ENCODE measurements around the gene KREMEN1. TPM values are rescaled to one million over a fixed set of nuclear protein-coding genes. Genes with fewer than 3 reads are reported as not detected.

The KREMEN1 gene
- total and polyA plus RNA-seq, 10 of the 15 experiments (the other 5 are each of a cell fraction or from before 2014, with no cell fraction given) = 0.10 to 2.5 (median 0.20) TPM; not detected in 1

- TF ChIP-seq BCL3 (IDR thresholded peaks at IDR 0.05; ENCODE audit: borderline replicate concordance, insufficient read depth, low read depth, low read length, poor library complexity, severe bottlenecking) (no peak), EED (IDR thresholded peaks at IDR 0.05; ENCODE audit: low read depth) (no peak)
These were observed 120.2 kb downstream of the KREMEN1 start (continued) for GRCh38 chr22:29193021-29193420.

GRCh38 chr22:29194184-29194583 lies 121.3 kb downstream of the KREMEN1 start:
- no peaks in the 10 kb centered on the region for H3K79me2 ChIP-seq (ENCODE audit: control insufficient read depth, insufficient read depth, low read length)
- H3K4me1 ChIP-seq (ENCODE audit: control insufficient read depth, insufficient read depth, low read length) = no peaks in the 10 kb centered on the region; the same call in 1 of the 2 replicates
- peaks cover 3% of the 10 kb centered on the region; the same call in 2 of the 3 replicates for H3K9me3 ChIP-seq (replicated peaks; ENCODE audit: control insufficient read depth, insufficient read depth, low read length)
- no peak overlapping the region for H3K9ac ChIP-seq (ENCODE audit: control insufficient read depth, insufficient read depth, low read length)
- H3K4me3 ChIP-seq = no peak overlapping the region
- H3K27ac ChIP-seq (ENCODE audit: control insufficient read depth, insufficient read depth) = no peak overlapping the region
- H3K4me2 ChIP-seq (ENCODE audit: control insufficient read depth, insufficient read depth) = no peak overlapping the region
- intact Hi-C loops (cut with micrococcal nuclease; ENCODE audit: unreplicated experiment) (no loop called here), in situ Hi-C loops (cut with MboI) (no loop called here)
- no peaks in the 10 kb centered on the region; a peak in 1 of 4 replicates for H3K36me3 ChIP-seq (ENCODE audit: control insufficient read depth in 2 of 2, insufficient read depth in 2 of 2, low read length in 1 of 2)
- CTCF ChIA-PET = no interaction called here
- BruUV-seq (replicated peaks) = no TSS peak
- RAD21 ChIA-PET (ENCODE audit: unreplicated experiment) = interaction anchor here (1.6 kb wide), 1 partner anchor 8 kb away, joined by 4 read pairs; no protein-coding TSS in a partner anchor
- no peak; the same call in 2 of the 3 replicates for ATAC-seq
- H4K20me1 ChIP-seq (ENCODE audit: control insufficient read depth, insufficient read depth) = no peaks in the 10 kb centered on the region
- no peaks in the 10 kb centered on the region for H3K27me3 ChIP-seq (replicated peaks in 1 of 2; ENCODE audit: control insufficient read depth in 2 of 2, insufficient read depth in 2 of 2, low read length in 1 of 2)
- FAIRE-seq = no peak
- WGBS (ENCODE audit: insufficient coverage, insufficient replicate concordance, low lambda C conversion rate, missing lambda C conversion rate) = 51% methylated on average over 2 of the region's 2 CpGs
- POLR2A ChIA-PET = interaction anchor here (0.6 to 0.7 kb wide), 2 partner anchors 66 to 438 kb away, joined by 5 to 8 read pairs; no protein-coding TSS in a partner anchor
- DNase-seq (ENCODE audit: low read depth, low spot score) = no peak
- SMC1A ChIA-PET (ENCODE audit: uncharacterized antibody, unreplicated experiment) = interaction anchor here (1.4 to 16.1 kb wide), 2 partner anchors 19 to 26 kb away, joined by 5 to 165 read pairs; no protein-coding TSS in a partner anchor
- H2AFZ ChIP-seq (ENCODE audit: control insufficient read depth, low read depth, low read length) = no peak overlapping the region
- no peak for TF ChIP-seq CBFB (IDR thresholded peaks at IDR 0.05; ENCODE audit: low read depth)
- no peak for TF ChIP-seq E2F8 (IDR thresholded peaks at IDR 0.05; ENCODE audit: low read depth, partially characterized antibody)
- TF ChIP-seq MTA3 (IDR thresholded peaks at IDR 0.05; ENCODE audit: borderline replicate concordance, low read length) = no peak
- TF ChIP-seq IKZF2 (IDR thresholded peaks at IDR 0.05) = no peak
- TF ChIP-seq WRNIP1 (IDR thresholded peaks at IDR 0.05; ENCODE audit: borderline replicate concordance, low read depth, low read length) = no peak
- no peak for TF ChIP-seq ZNF207 (IDR thresholded peaks at IDR 0.05; ENCODE audit: borderline replicate concordance)
- TF ChIP-seq MEF2A (IDR thresholded peaks at IDR 0.05; ENCODE audit: insufficient read depth, low read depth, low read length) = no peak
- no peak for TF ChIP-seq BACH1 (IDR thresholded peaks at IDR 0.05; ENCODE audit: borderline replicate concordance)
- no peak for TF ChIP-seq TCF7 (IDR thresholded peaks at IDR 0.05; ENCODE audit: borderline replicate concordance)
- TF ChIP-seq HDAC6 (IDR thresholded peaks at IDR 0.05; ENCODE audit: unreplicated experiment) = no peak
- no peak for TF ChIP-seq BRCA1 (IDR thresholded peaks at IDR 0.05; ENCODE audit: low read depth, low read length)
- TF ChIP-seq LARP7 (IDR thresholded peaks at IDR 0.05) = no peak
- TF ChIP-seq KLF5 (IDR thresholded peaks at IDR 0.05; ENCODE audit: partially characterized antibody) = no peak
- TF ChIP-seq MTA2 (IDR thresholded peaks at IDR 0.05; ENCODE audit: low read depth) = no peak
- no peak for TF ChIP-seq RAD21 (IDR thresholded peaks at IDR 0.05; ENCODE audit: insufficient read depth, low read depth, low read length)
- TF ChIP-seq NKRF (conservative IDR thresholded peaks at IDR 0.05) = no peak
- TF ChIP-seq STAT3 (IDR thresholded peaks at IDR 0.05; ENCODE audit: low read depth, low read length) = no peak
